Fibroblast of mammary gland (primary cell): ENCODE results near the gene C1orf21.
A peak's percentile ranks its signal among the peaks of the same experiment; 100 is the strongest.

Source experiments
- DNase-seq: peaks from one replicate; pipeline ENCODE4 v3.0.0-alpha.2; 2010; ENCODE audit warnings: low read depth
- H3K4me3 ChIP-seq: 2 replicates; pipeline ENCODE4 v1.5.1; 2011; ENCODE audit warnings: low read depth, mild to moderate bottlenecking, low read length, moderate library complexity; ENCODE audit not compliant: control insufficient read depth
- TF ChIP-seq, protein P1 (sequence below): conservative IDR thresholded peaks from 2 replicates; pipeline ENCODE4 v1.5.1; 2011; ENCODE audit warnings: low read depth, low read length, inconsistent platforms; ENCODE audit not compliant: control insufficient read depth, insufficient read depth

C1orf21 gene

DNA sequence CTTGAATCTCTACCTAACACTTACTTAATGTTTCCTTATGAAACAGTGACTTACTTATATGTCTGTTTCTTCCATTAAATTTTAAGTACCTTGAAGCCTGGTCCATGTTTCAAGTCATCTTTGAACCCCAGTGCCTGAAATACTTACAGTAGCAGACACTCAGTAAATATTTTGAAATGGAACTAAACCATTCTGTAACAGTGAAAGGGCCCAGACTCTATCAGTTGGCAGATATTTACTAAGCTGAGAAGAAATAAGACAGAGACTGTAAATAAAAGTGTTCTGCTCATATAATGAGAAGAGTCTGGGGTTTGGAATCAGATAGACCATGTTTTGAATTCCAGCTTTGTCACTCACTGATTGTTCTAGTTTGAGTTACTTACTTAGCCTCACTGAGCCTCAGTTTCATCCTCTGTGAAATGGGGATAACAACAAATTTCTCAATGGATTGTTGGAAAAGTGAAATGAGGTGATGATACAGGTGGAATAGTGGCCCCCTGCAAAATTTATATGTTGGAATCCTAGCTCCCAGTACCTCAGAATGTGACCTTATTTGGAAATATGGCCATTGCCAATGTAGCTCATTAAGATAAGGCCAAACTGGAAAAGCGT lies 19.3 kb upstream of the C1orf21 start:
- TF ChIP-seq, protein P1, sequence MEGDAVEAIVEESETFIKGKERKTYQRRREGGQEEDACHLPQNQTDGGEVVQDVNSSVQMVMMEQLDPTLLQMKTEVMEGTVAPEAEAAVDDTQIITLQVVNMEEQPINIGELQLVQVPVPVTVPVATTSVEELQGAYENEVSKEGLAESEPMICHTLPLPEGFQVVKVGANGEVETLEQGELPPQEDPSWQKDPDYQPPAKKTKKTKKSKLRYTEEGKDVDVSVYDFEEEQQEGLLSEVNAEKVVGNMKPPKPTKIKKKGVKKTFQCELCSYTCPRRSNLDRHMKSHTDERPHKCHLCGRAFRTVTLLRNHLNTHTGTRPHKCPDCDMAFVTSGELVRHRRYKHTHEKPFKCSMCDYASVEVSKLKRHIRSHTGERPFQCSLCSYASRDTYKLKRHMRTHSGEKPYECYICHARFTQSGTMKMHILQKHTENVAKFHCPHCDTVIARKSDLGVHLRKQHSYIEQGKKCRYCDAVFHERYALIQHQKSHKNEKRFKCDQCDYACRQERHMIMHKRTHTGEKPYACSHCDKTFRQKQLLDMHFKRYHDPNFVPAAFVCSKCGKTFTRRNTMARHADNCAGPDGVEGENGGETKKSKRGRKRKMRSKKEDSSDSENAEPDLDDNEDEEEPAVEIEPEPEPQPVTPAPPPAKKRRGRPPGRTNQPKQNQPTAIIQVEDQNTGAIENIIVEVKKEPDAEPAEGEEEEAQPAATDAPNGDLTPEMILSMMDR, result no peak
- H3K4me3 ChIP-seq, result no peak overlapping the region
- no peak for DNase-seq

DNA sequence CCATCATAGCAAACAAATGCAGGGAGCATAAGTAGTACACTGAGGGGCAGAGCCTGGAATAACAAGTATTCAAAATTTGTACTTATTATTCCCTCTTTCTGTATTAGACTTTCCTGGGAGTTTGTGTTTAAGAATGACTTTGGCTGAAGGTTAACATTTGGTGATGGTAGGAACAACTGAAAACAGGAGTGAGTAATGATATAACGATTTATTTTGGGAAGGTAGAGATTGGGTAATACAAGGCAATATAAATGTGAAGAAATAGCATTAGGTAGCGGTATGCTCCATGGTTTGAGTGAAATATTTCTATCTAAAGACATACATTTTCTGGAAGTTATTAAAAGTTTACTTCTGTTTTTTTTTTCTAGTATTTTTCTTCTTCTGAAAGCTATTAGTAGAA lies 18.5 kb upstream of the C1orf21 start:
- no peak for DNase-seq
- H3K4me3 ChIP-seq, result no peak overlapping the region
- TF ChIP-seq, protein P1, result no peak

DNA sequence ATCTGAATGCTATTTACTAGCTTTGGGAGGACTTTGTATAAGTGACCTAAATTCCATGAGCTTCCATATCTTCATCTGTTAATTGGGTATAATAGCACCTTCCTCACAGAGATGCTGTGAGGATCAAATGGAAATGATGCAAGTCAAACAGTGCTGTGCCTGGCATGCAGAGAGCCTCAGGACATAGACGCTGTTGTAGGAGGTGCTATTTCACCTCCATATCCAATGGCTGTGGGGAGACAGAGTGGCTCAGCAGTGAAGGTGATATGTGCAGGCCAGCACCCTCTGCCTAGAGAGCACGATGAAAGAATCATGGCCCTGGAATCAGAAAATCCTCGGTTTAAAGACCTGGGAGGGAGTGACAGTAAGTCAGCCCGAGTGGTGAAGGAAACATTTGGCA lies 16.0 kb upstream of the C1orf21 start:
- no peak for DNase-seq
- H3K4me3 ChIP-seq, result no peak overlapping the region
- TF ChIP-seq, protein P1, result no peak

DNA sequence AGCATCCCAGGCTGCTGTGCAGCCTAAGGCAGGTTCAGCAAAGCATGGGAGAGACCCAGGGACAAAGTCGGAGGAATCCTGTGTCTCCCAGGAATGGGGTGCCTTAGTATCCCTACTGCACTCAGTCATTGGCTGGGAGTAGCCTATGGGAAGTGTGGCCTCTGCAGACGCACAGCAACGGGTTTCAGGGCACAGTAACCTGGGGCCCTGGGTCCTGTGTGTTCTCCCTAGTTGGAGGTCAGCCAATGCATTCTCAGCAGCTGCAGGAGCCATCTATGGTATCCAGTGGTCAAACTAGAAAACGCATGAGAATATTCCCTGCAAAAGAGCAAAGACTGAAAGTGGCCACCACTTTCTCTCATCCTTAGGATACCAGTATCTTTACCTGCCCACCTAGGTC lies 13.7 kb upstream of the C1orf21 start:
- TF ChIP-seq, protein P1, result no peak
- H3K4me3 ChIP-seq, result no peak overlapping the region
- DNase-seq, result no peak

DNA sequence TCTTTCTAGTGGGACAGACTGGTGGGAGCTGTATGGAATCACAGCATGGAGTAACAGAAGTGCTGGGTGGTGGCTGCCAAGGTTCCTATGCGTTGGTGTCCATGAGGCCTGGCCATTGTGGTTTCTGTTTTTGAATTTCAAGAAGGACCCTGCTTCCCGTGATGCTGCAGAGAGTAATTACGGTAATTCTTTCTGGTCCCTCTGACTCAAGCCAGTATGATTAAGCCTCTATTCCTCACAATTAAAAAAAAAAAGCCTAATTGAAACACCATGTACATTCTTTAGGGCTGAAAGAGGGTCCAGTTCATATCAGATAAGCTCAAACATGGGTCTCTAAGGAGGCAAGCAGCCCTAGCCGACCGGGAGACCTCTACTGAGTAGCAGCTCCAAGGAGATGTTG lies 10.5 kb upstream of the C1orf21 start:
- no peak overlapping the region for H3K4me3 ChIP-seq
- peak; percentile 28 for DNase-seq
- TF ChIP-seq, protein P1, result no peak

DNA sequence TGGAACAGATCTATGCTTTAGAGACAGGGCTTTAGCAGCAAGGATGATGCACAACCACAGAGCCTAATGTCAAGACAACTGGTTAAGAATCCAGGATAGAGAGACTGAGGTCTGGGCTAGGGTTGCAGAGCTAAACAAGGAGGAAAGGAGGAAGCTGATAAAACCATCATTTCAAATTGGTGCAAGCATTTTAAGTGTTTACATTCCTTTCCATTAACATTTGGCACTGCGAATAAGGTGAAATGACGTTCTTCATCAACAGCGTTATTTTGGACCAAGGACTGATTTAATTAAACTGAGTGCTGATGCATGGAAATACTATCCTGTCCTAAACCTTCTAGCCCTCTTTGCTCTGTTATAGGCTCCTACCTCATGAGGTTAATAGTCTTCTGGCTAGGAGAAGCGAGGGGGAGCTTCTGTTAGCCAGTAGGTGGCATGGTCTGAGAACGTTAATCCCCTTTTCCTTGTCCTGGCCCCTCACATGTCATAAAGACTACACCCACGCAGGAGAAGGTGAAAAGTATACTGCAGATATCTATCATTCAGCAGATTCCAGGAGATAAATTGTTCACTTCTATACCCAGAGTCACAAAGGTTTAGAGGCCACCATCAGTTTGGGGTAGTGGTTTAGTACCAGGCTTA lies 7.6 kb upstream of the C1orf21 start:
- TF ChIP-seq, protein P1, result peak; percentile 15
- no peak for DNase-seq
- no peak overlapping the region for H3K4me3 ChIP-seq
